NCI-H524 treated with DMSO at 0.1 percent for 48 hours (cell line): Measurements from ENCODE around the gene SUSD2.
A peak's percentile ranks its signal among the peaks of the same experiment; 100 is the strongest.
"Not testable (repeated sequence)": the region's sequence is repeated elsewhere in the genome, so short reads cannot be mapped to it uniquely, and the experiment has no call there.

ENCODE experiments used
- DNase-seq: peaks from one replicate; lab custom pipeline; 2025; lab: John Stamatoyannopoulos, UW

Gene SUSD2

DNA sequence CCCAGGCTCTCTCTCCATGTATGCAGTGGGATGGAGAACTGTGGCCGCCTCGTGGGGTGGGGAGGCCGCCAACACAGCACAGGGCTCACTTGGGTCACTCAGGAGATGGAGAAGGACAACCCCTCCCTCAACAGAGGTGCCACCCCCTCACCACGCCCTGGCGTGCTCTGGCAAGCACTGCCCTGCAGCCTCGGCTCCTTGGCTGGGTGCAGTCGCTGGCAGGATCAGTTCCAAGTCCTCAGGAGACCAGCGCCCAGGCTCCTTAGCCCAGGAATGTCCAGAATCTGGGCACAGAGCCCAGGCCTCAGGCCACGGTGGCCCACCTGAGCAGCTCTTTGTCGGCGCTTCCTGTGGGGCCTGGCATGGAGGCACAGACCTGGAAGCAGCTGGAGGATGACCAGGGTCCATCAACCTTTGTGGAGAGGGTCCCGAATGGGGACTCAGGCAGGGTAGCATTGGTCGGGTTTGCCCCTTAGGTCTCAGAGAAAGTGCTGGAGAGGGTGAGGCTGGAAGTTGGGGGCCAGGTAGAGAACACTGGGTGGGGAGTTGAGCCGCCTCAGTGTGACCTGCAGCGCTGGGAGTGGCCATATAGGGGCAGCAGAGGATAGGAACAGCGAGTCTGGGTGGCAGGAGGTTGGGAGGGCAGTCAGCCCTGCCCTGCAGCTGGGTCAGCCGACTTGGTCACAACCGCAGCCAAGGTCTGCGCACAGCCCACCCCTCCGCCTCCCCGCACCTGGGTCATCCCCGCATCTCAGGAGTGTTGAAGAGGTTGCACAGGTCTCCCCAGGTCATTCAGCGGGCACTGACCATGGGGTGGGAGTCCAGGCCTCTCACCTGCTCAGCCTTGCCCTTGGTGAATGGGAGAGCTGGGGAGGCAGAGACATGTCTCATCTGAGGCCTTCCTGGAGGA is 8.2 kb downstream of the SUSD2 start:
- DNase-seq, result peak; percentile 12

DNA sequence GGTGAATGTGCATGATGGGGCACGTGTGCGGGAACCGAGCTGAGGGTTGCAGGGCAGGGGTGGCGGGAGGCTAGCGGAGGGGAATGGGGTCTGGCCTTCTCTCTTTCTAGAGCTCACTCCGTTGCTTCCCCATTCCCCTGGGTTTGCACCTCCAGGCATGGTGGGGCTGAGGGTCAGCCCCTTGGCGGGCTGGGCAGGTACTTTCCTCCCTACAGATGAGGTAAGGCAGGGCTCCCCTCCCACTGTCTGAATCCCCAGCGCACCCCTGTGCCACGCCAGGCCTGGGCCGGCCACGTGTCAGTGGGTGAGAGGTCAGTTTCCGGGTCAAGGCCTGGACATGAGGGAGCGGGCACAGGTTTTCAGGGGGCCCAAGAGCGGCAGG is 8.9 kb downstream of the SUSD2 start:
- no peak for DNase-seq

DNA sequence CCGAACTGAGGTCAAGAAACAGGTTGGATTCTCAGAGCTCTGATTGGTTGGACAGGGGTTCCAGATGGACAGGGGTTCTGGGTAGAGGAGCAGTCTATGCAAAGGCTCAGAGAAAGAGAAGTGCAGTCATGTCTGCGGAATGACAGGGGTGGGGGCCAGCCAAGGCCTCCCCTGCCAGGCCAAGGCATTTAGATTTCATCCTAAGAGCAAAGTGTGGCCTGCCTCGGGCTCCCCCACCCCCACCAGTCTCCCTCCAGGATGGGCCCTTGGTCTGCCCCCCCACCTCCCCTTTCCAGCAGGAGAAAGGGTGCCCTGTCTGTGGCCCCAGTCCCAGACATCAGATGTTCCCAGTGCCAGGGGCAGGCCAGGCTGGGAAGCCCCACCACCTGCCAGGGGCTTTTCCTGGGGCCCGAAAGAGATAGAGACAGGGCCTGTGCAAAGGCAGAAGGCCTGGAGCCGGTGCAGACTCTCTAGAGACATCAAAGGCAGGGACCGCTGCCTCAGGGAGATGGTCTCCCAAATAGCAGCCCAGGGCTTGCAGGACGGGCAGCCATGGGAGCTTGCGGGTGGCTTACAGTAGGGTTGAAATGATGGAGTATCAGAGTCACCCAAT is 9.4 kb downstream of the SUSD2 start:
- DNase-seq, result no peak

DNA sequence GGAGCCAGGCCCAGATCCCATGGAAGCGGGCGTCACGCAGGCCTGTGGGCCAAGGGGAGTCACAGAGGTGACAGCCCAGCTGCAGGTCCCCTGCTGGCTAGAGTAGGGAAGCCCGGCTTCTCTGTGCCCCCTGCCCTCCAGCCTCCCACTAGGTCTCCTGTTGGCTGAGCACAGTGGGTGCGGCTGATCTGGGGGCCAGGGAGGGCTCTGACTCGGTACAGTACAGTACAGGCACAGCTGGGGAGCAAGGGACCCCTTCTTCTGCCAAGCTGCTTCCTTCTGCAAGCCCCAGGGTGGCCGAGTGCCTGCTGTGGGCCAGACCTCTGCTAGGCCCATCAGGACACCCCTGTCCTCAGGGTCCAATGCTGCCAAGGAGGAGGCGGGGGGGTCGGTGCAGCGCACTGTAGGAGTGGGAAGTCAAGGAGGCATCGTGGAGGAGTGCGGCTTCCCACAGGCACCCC is 10.1 kb downstream of the SUSD2 start:
- no peak for DNase-seq

DNA sequence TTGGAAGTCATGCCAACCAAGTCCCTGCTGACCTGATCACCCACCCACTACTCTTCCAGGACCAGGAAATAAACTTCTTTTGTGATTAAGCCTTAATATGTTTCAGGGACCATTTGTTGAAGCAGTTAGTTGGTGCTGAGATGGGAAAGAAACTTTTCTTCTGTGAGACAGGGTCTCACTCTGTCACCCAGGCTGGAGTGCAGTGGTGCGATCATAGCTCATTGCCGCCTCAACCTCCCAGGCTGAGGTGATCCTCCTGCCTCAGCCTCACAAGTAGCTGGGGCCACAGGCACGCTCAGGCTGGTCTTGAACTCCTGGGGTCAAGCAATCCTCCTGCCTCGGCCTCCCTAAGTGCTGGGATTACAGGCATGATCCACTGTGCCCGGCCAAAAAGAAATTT is 10.6 kb downstream of the SUSD2 start:
- no peak for DNase-seq

DNA sequence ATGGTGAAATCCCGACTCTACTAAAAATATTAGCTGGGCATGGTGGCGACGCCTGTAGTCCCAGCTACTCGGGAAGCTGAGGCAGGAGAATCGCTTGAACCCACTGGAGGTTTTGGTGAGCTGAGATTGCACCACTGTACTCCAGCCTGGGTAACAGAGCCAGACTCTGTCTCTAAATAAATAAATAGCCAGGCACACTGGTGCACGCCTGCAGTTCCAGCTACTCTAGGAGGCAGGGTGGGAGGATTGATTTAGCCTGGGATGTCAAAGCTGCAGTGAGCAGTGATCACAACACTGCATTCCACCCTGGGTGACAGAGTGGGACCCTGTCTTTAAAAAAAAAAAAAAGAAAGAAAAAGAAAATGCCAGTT is 17.4 kb downstream of the SUSD2 start:
- DNase-seq, result no peak

DNA sequence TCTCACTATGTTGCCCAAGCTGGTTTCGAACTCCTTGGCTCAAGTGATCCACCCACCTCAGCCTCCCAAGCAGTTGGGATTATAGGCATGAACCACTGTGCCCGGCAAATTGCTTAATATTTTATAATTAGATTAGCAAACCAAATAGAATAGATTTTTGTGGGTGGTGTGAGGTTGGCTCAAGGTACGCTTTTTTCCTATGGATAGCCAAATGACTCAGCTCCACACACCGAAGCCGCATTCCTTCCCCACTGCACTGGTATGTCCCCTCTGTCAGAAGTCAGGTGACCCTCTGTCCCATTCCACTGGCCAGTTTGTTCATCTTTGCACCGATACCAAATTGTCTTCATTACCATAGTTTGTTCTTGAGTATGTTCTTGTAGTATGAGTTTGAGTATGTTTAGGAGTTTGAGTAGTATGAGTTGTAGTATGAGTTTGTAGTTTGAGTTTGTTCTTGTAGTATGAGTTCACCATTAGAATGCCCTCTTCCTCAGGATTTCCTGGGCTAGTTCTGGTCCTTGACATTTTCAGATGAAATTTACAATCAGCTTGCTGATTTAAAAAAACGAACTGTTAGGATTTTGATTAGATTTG is 19.4 kb downstream of the SUSD2 start:
- DNase-seq, result no peak

DNA sequence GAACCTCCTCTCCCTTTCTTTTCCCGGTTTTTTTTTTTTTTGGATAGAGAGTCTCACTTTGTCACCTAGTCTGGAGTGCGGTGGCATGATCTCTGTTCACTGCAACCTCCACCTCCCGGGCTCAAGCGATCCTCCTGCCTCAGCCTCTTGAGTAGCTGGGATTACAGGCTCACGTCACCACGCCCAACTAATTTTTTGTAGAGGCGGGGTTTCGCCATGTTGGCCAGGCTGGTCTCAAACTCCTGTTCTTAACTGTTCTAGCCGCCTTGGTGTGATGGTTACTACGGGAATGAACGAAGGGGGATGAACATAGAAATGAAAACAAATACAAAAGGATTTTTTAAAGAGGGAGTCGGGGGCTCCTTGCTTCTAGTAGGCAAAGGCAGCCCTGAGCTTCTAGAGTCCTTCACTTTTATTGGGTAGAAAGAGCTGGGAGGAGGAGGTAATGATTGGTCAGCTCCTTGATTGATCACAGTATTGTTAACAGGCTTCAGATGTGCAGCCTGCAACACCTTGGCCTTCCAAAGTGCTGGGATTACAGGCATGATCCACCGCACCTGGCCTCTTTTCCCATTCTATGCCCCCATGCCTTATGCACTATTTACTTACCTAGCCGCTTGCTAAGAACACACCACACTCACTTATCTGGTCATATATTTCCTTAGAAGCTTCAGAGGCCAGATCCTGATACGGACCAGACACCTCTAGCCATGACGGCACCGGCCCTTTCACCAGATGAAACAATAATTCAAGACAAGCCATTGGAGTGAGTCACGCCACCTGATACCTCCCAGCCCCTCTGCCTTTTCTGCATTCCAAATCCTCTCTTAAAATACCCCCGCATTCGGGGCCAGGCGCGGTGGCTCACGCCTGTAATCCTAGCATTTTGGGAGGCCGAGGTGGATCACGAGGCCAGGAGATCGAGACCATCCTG is 20.7 kb downstream of the SUSD2 start:
- no peak for DNase-seq

DNA sequence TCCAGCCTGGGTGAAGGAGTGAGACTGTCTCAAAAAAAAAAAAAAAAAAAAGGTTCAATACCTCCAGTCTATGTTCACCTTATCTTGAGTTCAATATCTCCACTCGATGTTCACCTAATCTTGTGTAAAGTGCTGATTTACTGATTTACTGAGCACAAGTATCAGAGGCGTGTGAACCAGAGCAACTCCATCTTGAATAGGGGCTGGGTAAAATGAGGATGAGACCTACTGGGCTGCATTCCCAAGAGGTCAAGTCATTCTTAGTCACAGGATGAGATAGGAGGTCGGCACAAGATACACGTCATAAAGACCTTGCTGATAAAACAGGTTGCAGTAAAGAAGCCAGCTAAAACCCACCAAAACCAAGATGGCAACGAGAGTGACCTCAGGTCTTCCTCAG is 22.6 kb downstream of the SUSD2 start:
- not testable (repeated sequence) for DNase-seq

DNA sequence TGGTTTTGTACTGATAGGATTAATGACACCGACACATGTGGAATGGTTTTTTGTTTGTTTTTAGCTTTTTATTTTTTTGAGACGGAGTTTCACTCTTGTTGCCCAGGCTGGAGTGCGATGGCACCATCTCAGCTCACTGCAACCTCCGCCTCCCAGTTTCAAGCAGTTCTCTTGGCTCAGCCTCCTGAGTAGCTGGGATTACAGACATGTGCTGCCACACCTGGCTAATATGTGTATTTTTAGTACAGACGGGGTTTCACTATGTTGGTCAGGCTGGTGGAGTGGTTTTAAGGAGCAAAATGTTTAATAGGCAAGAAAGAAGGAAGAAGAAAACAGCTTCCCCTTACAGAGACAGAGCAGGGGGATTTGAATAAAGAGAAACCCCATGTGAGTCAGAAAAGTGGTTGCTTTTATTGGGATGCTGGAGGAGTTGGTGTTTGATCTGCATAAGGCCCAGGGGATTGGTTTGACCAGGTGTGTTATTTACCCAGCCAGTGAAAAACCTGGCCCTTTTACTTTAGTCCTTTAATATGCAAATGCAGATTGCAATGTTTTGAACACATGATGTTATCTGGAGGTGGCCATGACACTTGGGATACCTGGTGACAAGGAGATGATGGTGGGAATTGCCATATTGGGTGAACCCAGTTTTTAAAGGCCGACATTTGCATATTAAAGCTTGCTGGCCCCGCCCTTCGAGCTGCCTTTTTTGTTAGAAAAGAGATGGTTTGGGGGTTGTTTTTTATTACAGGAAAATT is 24.3 kb downstream of the SUSD2 start:
- DNase-seq, result no peak

DNA sequence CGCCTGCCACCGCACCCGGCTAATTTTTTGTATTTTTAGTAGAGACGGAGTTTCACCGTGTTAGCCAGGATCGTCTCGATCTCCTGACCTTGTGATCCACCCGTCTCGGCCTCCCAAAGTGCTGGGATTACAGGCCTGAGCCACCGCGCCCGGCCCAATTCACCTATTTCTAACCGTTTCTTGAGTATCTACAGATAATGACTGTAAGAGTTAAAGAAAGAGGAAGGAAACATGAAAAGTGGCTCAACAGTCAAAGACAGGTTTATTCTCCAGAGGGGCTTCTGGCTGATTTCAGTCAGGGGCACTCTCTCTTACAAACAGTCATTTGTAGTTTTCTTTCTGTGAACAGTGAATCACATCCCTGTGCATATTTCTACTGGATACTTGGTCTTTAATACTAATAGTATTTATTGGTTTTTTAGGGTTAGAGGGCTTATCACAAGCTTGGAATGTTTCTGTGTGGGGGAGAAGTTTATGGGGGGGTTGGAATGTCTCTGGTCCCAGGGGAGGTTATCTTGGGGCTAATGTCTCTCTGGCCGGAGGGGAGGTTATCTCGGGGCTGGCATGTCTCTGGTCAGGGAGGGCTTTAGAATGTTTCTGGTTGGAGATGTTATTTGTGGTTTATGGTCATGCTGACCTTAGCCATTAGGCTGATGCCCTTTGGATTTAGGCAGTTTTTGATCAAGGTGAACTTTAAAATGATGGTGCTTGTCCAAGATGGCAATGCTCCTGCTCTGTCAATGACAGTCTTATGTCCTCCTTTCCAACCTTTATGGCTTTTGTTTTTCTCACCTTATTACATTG is 25.4 kb downstream of the SUSD2 start:
- not testable (repeated sequence) for DNase-seq

DNA sequence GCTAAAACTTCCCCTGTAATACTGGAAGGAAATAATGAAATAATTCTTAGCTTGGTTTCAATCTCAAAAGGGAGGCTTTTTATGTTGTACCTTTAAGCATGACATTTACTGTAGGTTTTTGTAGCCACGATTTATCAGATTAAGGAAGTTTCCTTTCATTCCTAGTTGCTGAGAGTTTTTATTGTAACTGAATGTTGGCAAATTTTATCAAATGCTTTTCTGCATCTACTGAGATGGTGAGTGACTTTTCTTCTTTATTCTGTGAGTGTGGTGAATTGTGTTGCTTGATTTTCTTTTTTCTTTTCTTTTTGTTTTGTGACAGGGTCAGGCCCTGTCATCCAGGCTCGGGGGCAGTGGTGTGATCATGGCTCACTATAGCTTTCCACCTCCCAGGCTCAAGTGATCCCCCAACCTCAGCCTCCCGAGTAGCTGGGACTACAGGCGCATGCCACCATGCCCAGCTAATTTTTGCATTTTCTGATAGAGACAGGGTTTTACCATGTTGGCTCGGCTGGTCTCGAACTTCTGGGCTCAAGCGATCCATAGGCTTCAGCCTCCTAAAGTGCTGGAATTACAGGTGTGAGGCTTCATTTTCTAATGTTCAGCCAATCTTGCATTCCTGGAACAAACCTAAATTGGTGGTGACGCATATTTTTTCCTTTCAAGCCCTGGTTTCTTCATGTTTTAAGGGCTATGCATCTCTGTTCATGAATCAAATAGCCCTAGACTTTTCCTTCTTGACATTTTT is 26.2 kb downstream of the SUSD2 start:
- no peak for DNase-seq

DNA sequence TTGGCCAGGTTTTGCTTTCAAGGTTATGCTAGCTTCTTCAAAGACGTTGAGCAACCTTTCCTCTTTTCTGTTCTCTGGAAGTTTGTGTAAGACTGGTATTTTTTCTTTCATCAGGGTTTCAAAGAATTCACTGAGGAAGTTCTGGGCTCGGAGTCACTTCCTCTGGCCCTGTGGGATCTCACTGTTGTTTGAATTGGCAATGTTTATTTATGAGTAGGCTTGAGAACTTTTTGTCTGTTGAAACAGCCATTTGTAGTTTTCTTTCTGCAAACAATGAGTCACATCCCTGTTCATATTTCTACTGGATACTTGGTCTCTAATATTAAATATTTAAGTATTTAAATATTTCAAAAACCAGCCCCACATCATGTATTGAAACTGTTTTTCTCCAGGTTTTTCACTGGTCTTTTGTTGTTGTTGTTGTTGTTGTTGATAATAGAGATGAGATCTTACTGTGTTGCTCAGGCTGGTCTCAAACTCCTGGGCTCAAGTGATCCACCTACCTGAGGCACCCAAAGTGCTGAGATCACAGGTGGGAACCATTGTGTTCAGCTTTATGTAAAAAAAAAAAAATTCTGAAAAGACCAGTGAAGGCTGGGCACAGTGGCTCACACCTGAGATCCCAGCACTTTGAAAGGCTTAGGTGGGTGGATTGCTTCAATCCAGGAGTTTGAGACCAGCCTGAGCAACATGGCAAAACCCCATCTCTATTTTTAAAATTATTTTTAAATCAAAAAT is 26.9 kb downstream of the SUSD2 start:
- no peak for DNase-seq

DNA sequence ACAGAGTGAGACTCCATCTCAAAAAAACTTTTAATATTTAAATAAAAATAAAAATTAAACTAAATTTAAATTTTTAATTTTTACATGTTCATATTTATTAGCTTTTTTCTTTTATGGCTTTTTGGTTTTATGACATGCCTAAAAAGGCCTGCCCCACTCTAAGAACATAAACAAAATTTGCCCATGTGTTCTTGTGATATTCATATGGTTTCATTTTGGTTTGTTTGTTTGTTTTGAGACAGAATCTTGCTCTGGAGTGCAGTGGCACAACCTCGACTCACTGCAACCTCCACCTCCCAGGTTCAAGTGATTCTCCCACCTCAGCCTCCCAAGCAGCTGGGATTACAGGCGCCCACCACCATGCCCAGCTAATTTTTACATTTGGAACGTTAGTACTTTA is 27.7 kb downstream of the SUSD2 start:
- no peak for DNase-seq

DNA sequence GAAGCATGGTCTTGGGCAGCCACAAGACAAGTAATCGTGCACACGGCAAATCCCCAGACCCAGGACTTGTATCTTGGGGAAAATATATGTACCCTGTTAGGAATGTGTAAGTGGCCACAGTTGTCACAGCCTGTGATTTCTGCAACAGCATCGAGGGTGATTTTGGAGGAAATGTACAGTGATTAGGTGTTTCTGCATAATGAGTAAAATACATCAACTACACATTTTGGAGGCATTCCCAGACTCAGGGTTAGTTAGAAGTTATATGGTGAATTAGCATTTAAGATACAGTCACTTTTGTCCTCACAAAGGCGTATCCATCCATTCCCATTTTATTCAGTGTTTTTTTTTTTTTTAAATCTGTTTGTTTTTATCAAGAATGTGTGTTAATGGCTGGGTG is 28.4 kb downstream of the SUSD2 start:
- no peak for DNase-seq

DNA sequence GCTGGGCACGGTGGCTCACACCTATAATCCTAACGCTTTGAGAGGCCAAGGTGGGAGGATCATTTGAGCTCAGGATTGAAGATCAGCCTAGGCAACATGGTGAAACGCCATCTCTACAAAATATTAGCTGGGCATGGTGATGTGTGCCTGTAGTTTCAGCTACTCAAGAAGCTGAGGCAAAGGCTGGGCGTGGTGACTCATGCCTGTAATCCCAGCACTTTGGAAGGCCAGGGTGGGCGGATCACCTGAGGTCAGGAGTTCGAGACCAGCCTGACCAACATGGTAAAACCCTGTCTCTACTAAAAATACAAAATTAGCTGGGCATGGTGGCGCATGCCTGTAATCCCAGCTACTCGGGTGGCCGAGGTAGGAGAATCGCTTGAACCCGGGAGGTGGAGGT is 29.1 kb downstream of the SUSD2 start:
- not testable (repeated sequence) for DNase-seq

DNA sequence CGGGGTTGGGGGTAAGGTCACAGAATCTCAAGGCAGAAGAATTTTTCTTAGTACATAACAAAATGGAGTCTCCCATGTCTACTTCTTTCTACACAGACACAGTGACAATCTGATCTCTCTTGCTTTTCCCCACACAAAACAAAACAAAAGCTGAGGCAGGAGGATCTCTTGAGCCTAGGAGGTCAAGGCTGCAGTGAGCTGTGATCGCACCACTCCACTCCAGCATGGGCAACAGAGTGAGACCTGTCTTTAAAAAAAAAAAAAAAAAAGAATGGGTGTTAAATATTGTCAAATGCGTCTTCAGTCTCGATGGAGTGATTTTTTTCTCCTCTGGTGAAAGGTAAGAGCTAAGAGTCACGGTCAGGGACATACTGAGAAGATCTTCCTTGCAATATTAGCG is 30.4 kb downstream of the SUSD2 start:
- not testable (repeated sequence) for DNase-seq

DNA sequence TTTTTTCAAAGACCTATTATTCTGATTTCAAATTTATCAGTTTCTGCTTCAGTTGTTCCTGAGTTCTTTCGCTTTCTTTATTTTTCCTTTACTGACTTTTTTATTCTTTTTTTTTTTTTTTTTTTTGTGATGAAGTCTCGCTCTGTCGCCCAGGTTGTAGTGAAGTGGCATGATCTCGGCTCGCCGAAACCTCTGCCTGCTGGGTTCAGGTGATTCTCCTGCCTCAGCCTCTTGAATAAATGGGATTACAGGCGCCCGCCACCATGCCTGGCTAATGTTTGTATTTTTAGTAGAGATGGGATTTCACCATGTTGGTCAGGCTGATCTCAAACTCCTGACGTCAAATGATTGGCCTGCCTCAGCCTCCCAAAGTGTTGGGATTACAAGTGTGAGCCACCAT is 31.8 kb downstream of the SUSD2 start:
- not testable (repeated sequence) for DNase-seq
